Fibroblast of the aortic adventitia (primary cell): ENCODE measurements around the gene IPO4. TPM values are rescaled to one million over a fixed set of nuclear protein-coding genes. Genes with fewer than 3 reads are reported as not detected.
"Not testable (repeated sequence)": the region's sequence is repeated elsewhere in the genome, so short reads cannot be mapped to it uniquely, and the experiment has no call there.

Experiments used
- DNase-seq: peaks from one replicate; pipeline ENCODE4 v3.0.0-alpha.2; 2010; ENCODE audit warnings: low read depth
- H3K4me3 ChIP-seq: 2 replicates; pipeline ENCODE4 v1.5.1; 2011; ENCODE audit warnings: low read depth, mild to moderate bottlenecking, control low read depth, low read length, moderate library complexity
- total RNA-seq: library from RNA; depleted of rRNA; stranded (reverse); fragments of >200 nt; gene quantifications from 2 replicates; pipeline ENCODE4 v1.2.3, GENCODE V29; 2012; ENCODE audit warnings: low replicate concordance
- TF ChIP-seq, protein P1 (sequence below): IDR thresholded peaks from 2 replicates; pipeline ENCODE4 v1.5.1; 2011; ENCODE audit warnings: mild to moderate bottlenecking, low read length, control low read depth, inconsistent platforms; ENCODE audit not compliant: insufficient read depth

IPO4 gene
- total RNA-seq, 1 donor = 44.0 TPM

GRCh38 chr14:24226473-24226872 is 37.9 kb upstream of the IPO4 start:
- TF ChIP-seq, protein P1, sequence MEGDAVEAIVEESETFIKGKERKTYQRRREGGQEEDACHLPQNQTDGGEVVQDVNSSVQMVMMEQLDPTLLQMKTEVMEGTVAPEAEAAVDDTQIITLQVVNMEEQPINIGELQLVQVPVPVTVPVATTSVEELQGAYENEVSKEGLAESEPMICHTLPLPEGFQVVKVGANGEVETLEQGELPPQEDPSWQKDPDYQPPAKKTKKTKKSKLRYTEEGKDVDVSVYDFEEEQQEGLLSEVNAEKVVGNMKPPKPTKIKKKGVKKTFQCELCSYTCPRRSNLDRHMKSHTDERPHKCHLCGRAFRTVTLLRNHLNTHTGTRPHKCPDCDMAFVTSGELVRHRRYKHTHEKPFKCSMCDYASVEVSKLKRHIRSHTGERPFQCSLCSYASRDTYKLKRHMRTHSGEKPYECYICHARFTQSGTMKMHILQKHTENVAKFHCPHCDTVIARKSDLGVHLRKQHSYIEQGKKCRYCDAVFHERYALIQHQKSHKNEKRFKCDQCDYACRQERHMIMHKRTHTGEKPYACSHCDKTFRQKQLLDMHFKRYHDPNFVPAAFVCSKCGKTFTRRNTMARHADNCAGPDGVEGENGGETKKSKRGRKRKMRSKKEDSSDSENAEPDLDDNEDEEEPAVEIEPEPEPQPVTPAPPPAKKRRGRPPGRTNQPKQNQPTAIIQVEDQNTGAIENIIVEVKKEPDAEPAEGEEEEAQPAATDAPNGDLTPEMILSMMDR = no peak
- no peak overlapping the region for H3K4me3 ChIP-seq
- no peak for DNase-seq

- no peak overlapping the region for H3K4me3 ChIP-seq
- TF ChIP-seq, protein P1 = no peak
- DNase-seq = peak; percentile 76
These were observed 36.0 kb upstream of the IPO4 start for GRCh38 chr14:24224618-24225071.

GRCh38 chr14:24222987-24223386 is 34.4 kb upstream of the IPO4 start:
- DNase-seq = not testable (repeated sequence)

DNA sequence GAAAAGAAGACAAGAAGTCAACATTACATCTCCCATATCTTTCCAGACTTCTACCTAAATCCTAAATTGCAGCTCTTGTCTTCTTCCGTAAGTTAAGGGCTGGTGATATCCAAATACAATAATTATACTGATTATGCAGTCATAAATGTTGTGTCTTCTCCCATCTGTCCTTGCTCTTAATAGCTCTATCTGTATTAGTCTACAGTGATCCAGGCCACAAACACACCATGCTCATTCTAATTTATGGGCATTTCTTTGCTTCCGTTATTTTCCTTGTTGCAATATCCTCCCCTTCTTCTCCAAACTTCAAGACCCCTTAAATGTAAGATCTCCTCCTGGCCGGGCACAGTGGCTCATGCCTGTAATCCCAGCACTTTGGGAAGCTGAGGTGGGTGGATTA is 30.9 kb upstream of the IPO4 start:
- H3K4me3 ChIP-seq = no peak overlapping the region
- TF ChIP-seq, protein P1 = no peak

More at GRCh38 chr14:24222987-24223386, 34.4 kb upstream of the IPO4 start:
- not testable (repeated sequence) for H3K4me3 ChIP-seq

GRCh38 chr14:24219080-24219479 is 30.5 kb upstream of the IPO4 start:
- DNase-seq = no peak
- H3K4me3 ChIP-seq = no peak overlapping the region
- TF ChIP-seq, protein P1 = no peak

More for the DNA sequence above, 30.9 kb upstream of the IPO4 start:
- DNase-seq = no peak

GRCh38 chr14:24216876-24217275 is 28.3 kb upstream of the IPO4 start:
- DNase-seq, H3K4me3 ChIP-seq: not testable (repeated sequence)

DNA sequence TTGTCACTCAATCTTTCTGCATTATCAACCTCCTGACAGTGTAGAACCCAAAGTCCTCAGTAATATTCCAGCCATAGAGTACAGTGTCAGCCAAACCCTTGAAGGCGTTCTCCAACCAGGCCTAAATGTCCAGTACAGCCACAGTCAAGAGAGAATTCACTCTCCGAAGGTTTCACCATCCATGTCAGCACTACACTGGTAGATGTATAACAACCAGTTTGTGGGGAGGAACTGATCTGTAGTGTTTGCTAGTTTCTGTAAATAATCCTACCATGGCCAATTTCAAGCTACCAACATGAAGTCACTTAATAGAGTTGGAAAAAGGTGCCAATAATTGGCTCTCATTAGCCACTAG is 27.7 kb upstream of the IPO4 start:
- H3K4me3 ChIP-seq = peak overlapping the region; percentile 88
- DNase-seq = no peak
- TF ChIP-seq, protein P1 = no peak

- peak; percentile 81 for DNase-seq
- TF ChIP-seq, protein P1 = peak; percentile 15
- peak within 1 kb of the TSS; percentile 88 for H3K4me3 ChIP-seq
These were observed 27.1 kb upstream of the IPO4 start, which contains the start of gene MDP1 for GRCh38 chr14:24215495-24216344. Gene MDP1, minus strand, starts transcription at chr14:24216066. Its CDS starts 111 bp downstream, at chr14:24215955.
